GM18520 (cell line): ENCODE results near the gene PCDHGB3.
"Not testable (repeated sequence)": the region's sequence is repeated elsewhere in the genome, so short reads cannot be mapped to it uniquely, and the experiment has no call there.

ENCODE experiments used
- ATAC-seq: cut with Tn5 transposase; IDR thresholded peaks from one replicate; pipeline ENCODE4 v1.9.1; 2021; ENCODE audit not compliant: unreplicated experiment

Gene PCDHGB3

DNA sequence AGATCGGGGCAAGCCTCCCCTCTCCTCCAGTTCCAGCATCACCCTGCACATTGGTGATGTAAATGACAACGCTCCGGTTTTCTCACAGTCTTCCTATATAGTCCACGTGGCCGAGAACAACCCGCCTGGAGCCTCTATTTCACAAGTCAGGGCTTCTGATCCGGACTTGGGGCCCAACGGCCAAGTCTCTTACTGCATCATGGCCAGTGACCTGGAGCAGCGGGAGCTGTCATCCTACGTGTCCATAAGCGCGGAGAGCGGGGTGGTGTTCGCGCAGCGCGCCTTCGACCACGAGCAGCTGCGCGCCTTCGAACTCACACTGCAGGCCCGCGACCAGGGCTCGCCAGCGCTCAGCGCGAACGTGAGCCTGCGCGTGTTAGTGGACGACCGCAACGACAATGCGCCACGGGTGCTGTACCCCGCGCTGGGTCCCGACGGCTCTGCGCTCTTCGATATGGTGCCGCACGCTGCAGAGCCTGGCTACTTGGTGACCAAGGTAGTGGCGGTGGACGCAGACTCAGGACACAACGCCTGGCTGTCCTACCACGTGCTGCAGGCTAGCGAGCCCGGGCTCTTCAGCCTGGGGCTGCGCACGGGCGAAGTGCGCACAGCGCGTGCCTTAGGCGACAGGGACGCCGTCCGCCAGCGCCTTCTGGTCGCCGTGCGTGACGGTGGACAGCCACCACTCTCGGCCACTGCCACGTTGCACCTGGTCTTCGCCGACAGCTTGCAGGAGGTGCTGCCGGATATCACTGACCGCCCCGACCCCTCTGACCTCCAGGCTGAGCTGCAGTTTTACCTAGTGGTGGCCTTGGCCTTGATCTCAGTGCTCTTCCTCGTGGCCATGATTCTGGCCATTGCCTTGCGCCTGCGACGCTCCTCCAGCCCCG, 19.4 kb downstream of the PCDHGB3 start:
- no peak for ATAC-seq

DNA sequence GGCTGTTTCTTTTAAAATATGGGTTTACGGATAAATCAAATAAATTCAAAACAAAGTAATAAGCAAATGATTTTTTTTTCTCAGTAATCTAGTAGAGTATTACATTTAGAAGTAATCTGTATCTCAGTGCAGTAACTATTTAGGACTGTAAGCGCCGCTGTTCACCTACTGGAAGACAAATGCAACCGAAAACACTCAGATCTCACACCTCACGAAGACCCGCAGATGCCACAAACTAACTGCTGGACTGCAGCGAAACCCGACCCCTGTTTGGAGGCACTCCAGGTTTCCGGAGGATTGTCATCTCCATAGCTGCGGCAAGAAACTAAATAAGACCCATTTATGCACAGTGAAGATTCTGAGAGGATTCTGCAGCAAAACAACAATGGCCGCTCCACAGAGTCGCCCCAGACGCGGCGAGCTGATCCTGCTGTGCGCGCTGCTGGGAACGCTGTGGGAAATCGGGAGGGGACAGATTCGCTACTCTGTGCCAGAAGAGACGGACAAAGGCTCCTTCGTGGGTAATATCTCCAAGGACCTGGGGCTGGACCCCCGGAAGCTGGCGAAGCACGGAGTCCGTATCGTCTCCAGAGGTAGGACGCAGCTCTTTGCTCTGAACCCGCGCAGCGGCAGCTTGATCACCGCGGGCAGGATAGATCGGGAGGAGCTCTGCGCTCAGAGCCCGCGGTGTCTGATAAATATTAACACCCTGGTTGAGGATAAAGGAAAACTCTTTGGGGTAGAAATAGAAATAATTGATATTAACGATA, 22.6 kb downstream of the PCDHGB3 start, which contains the start of gene PCDHGA8:
Gene PCDHGA8, plus strand, starts transcription at position 205 of the 770 bp plus-strand sequence. Its CDS starts 181 bp downstream, at position 386.
- ATAC-seq = no peak

DNA sequence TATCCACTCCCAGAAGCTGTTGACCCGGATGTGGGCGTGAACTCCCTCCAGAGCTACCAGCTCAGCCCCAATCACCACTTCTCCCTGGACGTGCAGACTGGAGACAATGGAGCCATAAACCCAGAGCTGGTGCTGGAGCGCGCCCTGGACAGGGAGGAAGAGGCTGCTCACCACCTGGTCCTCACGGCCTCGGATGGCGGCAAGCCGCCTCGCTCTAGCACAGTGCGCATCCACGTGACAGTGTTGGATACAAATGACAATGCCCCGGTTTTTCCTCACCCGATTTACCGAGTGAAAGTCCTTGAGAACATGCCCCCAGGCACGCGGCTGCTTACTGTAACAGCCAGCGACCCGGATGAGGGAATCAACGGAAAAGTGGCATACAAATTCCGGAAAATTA, 23.2 kb downstream of the PCDHGB3 start:
- ATAC-seq = no peak

DNA sequence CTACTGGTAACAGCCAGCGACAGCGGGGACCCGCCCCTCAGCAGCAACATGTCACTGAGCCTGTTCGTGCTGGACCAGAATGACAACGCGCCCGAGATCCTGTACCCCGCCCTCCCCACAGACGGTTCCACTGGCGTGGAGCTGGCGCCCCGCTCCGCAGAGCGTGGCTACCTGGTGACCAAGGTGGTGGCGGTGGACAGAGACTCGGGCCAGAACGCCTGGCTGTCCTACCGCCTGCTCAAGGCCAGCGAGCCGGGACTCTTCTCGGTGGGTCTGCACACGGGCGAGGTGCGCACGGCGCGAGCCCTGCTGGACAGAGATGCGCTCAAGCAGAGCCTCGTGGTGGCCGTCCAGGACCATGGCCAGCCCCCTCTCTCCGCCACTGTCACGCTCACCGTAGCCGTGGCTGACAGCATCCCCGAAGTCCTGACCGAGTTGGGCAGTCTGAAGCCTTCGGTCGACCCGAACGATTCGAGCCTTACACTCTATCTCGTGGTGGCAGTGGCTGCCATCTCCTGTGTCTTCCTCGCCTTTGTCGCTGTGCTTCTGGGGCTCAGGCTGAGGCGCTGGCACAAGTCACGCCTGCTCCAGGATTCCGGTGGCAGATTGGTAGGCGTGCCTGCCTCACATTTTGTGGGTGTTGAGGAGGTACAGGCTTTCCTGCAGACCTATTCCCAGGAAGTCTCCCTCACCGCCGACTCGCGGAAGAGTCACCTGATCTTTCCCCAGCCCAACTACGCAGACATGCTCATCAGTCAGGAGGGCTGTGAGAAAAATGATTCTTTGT, 24.6 kb downstream of the PCDHGB3 start:
- not testable (repeated sequence) for ATAC-seq

DNA sequence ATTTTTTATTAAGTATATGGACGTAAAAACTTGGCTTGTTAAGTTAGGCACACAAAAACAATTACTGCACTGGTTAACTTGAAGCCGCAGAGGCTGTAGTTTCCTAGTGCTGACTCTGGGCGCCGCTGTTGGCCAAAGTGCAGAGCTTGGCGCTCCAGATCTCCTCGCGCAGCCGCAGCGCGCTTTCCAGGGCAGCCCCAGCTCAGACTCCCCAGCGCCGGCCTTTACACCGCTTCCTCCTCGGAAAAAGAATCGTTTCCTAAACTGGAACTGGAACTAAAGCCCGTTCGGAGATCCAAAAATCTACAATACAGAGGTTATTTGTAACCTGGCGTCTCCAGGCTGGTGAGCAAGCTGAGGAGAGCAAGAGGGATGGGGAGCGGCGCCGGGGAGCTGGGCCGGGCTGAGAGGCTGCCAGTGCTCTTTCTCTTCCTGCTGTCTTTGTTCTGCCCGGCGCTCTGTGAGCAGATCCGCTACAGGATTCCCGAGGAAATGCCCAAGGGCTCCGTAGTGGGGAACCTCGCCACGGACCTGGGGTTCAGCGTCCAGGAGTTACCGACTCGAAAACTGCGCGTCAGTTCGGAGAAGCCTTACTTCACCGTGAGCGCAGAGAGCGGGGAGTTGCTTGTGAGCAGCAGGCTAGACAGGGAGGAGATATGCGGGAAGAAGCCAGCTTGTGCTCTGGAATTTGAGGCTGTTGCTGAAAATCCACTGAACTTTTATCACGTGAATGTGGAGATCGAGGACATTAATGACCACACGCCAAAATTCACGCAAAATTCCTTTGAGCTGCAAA, 27.9 kb downstream of the PCDHGB3 start, which contains the start of gene PCDHGB5:
Gene PCDHGB5, plus strand, starts transcription at position 192 of the 796 bp plus-strand sequence. Its CDS starts 181 bp downstream, at position 373.
- ATAC-seq = not testable (repeated sequence)

DNA sequence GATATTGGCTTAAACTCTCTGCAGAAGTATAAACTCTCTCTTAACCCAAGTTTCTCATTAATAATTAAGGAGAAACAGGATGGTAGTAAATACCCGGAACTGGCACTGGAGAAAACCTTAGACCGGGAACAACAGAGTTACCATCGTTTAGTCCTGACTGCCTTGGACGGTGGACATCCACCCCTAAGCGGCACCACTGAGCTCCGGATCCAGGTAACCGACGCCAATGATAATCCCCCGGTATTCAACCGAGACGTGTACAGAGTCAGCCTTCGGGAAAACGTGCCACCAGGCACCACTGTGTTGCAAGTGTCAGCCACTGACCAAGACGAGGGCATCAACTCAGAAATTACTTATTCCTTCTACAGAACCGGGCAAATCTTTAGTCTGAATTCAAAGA, 28.6 kb downstream of the PCDHGB3 start:
- no peak for ATAC-seq

DNA sequence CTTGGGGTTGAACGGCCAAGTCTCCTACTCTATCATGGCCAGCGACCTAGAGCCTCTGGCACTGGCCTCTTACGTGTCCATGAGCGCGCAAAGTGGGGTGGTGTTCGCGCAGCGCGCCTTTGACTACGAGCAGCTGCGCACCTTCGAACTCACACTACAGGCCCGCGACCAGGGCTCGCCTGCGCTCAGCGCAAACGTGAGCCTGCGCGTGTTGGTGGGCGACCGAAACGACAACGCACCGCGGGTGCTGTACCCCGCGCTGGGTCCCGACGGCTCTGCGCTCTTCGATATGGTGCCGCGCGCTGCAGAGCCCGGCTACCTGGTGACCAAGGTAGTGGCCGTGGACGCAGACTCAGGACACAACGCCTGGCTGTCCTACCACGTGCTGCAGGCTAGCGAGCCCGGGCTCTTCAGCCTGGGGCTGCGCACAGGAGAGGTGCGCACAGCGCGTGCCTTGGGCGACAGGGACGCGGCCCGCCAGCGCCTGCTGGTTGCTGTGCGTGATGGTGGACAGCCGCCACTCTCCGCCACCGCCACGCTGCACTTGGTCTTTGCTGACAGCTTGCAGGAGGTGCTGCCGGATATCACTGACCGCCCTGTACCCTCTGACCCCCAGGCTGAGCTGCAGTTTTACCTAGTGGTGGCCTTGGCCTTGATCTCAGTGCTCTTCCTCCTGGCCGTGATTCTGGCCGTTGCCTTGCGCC, 29.7 kb downstream of the PCDHGB3 start:
- no peak for ATAC-seq

DNA sequence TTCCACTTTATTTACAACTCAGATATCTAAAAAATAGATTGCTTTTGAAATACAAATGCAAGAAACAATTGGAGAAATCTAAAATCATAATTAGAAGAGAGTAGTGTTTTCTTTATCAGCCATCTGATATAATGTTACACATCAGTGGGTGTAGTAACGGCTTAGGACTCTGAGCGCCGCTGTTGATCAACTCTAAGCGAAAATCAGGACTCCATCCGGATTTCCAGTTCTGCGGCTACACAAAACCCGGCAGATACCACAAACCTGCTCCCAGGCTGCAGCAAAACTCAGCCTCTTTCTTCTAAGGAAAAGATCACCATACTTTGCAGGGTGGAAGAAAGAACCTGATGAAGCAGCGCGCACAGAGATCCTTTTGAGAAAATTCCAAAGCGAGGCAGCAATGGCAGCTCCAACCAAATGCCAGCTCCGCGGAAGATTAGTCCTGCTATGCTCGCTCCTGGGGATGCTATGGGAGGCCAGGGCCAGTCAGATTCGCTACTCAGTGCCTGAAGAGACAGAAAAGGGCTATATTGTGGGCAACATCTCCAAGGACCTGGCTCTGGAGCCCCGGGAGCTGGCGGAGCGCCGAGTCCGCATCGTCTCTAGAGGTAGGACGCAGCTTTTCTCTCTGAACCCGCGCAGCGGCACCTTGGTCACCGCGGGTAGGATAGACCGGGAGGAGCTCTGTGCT, 32.7 kb downstream of the PCDHGB3 start, which contains the start of gene PCDHGA9:
Gene PCDHGA9, plus strand, starts transcription at position 226 of the 691 bp plus-strand sequence. Its CDS starts 175 bp downstream, at position 401.
- no peak for ATAC-seq

DNA sequence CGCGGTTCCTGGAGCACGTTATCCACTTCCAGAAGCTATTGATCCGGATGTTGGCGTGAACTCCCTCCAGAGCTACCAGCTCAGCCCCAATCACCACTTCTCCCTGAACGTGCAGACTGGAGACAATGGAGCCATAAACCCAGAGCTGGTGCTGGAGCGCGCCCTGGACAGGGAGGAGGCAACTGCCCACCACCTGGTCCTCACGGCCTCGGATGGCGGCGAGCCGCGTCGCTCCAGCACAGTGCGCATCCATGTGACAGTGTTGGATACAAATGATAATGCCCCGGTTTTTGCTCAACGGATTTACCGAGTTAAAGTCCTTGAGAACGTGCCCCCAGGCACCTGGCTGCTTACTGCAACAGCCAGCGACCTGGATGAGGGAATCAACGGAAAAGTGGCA, 33.3 kb downstream of the PCDHGB3 start:
- ATAC-seq = no peak

DNA sequence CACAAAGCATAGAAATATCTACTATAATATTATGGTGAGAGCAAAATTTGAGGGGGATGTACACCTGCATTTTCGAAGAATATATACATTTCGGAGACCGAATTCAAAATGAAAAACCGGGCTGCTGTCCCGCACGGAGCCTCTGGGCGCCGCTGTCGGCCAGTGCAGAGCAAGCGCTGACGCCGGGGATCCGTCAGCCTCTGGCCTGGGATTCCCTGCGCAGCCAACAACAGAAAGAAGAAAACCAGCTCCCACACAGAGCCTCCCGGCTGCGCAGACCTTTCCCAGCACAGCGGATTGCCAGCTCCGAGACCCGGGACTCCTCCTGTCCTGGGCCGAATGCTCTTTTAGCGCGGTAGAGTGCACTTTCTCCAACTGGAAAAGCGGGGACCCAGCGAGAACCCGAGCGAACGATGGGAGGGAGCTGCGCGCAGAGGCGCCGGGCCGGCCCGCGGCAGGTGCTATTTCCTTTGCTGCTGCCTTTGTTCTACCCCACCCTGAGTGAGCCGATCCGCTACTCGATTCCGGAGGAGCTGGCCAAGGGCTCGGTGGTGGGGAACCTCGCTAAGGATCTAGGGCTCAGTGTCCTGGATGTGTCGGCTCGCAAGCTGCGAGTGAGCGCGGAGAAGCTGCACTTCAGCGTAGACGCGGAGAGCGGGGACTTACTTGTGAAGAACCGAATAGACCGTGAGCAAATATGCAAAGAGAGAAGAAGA, 37.9 kb downstream of the PCDHGB3 start, which contains the start of gene PCDHGB6:
Gene PCDHGB6, plus strand, starts transcription at position 232 of the 716 bp plus-strand sequence. Its CDS starts 182 bp downstream, at position 414.
- ATAC-seq = not testable (repeated sequence)

DNA sequence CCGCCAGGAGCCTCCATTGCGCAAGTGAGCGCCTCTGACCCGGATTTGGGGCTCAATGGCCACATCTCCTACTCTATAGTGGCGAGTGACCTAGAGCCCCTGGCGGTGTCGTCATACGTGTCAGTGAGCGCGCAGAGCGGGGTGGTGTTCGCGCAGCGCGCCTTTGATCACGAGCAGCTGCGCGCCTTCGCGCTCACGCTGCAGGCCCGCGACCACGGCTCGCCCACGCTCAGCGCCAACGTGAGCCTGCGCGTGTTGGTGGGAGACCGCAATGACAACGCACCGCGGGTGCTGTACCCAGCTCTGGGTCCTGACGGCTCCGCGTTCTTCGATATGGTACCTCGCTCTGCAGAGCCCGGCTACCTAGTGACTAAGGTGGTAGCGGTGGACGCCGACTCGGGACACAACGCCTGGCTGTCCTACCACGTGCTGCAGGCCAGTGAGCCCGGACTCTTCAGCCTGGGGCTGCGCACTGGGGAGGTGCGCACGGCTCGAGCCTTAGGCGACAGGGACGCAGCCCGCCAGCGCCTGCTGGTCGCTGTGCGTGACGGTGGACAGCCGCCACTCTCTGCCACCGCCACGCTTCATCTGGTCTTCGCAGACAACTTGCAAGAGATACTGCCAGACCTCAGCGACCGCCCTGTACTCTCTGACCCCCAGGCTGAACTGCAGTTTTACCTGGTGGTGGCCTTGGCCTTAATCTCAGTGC, 39.7 kb downstream of the PCDHGB3 start:
- ATAC-seq = no peak

DNA sequence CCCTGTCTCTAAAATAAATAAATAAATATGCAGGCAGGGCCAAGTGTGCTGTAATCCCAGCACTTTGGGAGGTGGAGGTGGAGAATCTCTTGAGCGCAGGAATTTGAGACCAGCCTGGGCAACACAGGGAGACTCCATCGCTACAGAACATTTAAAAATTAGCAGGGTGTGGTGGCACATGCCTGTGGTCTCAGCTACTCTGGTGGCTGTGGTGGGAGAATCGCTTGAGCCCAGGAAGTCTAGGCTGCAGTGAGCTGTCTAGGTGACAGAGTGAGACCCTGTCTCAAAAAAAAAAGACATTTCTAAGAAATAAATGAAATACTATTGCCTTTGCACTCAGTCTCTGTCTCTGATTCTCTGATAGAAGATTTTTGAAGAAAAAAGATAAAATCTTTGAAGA, 41.5 kb downstream of the PCDHGB3 start:
- no peak for ATAC-seq

DNA sequence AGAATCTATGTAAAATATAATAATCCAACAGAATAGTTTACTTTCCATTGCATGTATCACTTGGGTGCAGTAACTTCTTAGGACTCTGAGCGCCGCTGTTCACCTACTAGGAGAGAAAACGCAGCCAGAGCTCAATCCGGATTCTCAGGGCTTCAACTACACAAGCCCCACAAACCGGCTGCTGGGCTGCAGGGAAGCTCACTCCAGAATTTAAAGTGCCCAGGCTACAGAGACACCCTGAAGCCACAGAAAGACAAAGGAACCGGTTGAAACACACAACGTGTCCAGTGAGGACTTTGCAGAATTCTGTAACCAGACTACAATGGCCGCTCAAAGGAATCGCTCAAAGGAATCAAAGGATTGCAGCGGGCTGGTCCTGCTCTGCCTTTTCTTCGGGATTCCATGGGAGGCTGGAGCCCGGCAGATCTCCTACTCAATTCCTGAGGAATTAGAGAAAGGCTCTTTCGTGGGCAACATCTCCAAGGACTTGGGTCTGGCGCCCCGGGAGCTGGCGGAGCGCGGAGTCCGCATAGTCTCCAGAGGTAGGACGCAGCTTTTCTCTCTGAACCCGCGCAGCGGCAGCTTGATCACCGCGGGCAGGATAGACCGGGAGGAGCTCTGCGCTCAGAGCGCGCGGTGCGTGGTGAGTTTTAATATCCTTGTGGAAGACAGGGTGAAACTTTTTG, 43.0 kb downstream of the PCDHGB3 start, which contains the start of gene PCDHGA10:
Gene PCDHGA10, plus strand, starts transcription at position 134 of the 686 bp plus-strand sequence. Its CDS starts 189 bp downstream, at position 323.
- ATAC-seq = peak; percentile 54

DNA sequence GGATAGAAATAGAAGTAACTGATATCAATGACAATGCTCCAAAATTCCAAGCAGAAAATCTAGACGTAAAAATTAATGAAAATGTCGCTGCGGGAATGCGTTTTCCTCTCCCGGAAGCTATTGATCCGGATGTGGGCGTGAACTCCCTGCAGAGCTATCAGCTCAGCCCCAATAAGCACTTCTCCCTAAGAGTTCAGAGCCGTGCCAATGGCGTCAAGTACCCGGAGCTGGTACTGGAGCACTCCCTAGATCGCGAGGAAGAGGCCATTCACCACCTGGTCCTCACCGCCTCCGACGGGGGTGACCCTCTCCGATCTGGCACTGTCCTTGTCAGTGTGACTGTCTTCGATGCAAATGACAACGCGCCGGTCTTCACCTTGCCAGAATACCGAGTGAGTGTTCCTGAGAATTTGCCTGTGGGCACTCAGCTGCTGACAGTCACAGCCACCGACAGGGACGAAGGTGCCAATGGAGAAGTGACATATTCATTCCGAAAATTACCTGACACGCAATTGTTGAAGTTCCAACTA, 43.6 kb downstream of the PCDHGB3 start:
- ATAC-seq = no peak

DNA sequence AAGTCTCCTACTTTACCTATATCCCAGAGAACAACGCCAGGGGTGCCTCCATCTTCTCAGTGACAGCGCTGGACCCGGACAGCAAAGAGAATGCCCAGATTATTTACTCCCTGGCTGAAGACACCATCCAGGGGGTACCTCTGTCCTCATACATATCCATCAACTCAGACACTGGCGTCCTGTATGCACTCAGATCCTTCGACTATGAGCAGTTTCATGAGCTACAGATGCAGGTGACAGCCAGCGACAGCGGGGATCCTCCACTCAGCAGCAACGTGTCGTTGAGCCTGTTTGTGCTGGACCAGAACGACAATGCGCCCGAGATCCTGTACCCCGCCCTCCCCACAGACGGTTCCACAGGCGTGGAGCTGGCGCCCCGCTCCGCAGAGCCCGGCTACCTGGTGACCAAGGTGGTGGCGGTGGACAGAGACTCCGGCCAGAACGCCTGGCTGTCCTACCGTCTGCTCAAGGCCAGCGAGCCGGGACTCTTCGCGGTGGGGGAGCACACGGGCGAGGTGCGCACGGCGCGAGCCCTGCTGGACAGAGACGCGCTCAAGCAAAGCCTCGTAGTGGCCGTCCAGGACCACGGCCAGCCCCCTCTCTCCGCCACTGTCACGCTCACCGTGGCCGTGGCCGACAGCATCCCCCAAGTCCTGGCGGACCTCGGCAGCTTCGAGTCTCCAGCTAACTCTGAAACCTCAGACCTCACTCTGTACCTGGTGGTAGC, 44.7 kb downstream of the PCDHGB3 start:
- not testable (repeated sequence) for ATAC-seq

DNA sequence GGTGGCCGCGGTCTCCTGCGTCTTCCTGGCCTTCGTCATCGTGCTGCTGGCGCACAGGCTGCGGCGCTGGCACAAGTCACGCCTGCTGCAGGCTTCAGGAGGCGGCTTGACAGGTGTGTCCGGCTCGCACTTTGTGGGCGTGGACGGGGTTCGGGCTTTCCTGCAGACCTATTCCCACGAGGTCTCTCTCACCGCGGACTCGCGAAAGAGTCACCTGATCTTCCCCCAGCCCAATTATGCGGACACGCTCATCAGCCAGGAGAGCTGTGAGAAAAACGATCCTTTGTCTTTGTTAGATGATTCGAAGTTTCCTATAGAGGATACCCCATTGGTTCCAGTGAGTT, 45.2 kb downstream of the PCDHGB3 start:
- ATAC-seq = not testable (repeated sequence)
